AG09319 (cell line): Measurements from ENCODE around the gene ZFPM1.
"Not testable (repeated sequence)": the region's sequence is repeated elsewhere in the genome, so short reads cannot be mapped to it uniquely, and the experiment has no call there.

ENCODE experiments used
- DNase-seq: peaks from one replicate; pipeline ENCODE4 v3.0.0-alpha.2; 2010; ENCODE audit warnings: low read depth; ENCODE audit errors: extremely low read depth
- CTCF ChIP-seq: IDR thresholded peaks from 2 replicates; pipeline ENCODE4 v1.5.1; 2011; ENCODE audit warnings: low read depth, mild to moderate bottlenecking, inconsistent platforms, low read length, moderate library complexity

The ZFPM1 gene

GRCh38 chr16:88515925-88516594 is 63.0 kb downstream of the ZFPM1 start:
- no peak for DNase-seq
- no peak for TF ChIP-seq CTCF

- DNase-seq = no peak
- TF ChIP-seq CTCF = no peak
Observed at GRCh38 chr16:88516601-88517061, 63.6 kb downstream of the ZFPM1 start.

GRCh38 chr16:88517208-88517774 is 64.2 kb downstream of the ZFPM1 start:
- not testable (repeated sequence) for DNase-seq

GRCh38 chr16:88518411-88519111 is 65.5 kb downstream of the ZFPM1 start:
- not testable (repeated sequence) for DNase-seq

GRCh38 chr16:88519240-88519639 is 66.2 kb downstream of the ZFPM1 start:
- no peak for DNase-seq
- no peak for TF ChIP-seq CTCF

- no peak for DNase-seq
- TF ChIP-seq CTCF = no peak
Observed at GRCh38 chr16:88519938-88520653, 67.0 kb downstream of the ZFPM1 start.

GRCh38 chr16:88521674-88522073 is 68.6 kb downstream of the ZFPM1 start:
- no peak for TF ChIP-seq CTCF
- DNase-seq = no peak
